ENCODE results near the gene CCM2.
A peak's percentile ranks its signal among the peaks of the same experiment; 100 is the strongest.
"Not testable (repeated sequence)": the region's sequence is repeated elsewhere in the genome, so short reads cannot be mapped to it uniquely, and the experiment has no call there.

Gene CCM2

DNA sequence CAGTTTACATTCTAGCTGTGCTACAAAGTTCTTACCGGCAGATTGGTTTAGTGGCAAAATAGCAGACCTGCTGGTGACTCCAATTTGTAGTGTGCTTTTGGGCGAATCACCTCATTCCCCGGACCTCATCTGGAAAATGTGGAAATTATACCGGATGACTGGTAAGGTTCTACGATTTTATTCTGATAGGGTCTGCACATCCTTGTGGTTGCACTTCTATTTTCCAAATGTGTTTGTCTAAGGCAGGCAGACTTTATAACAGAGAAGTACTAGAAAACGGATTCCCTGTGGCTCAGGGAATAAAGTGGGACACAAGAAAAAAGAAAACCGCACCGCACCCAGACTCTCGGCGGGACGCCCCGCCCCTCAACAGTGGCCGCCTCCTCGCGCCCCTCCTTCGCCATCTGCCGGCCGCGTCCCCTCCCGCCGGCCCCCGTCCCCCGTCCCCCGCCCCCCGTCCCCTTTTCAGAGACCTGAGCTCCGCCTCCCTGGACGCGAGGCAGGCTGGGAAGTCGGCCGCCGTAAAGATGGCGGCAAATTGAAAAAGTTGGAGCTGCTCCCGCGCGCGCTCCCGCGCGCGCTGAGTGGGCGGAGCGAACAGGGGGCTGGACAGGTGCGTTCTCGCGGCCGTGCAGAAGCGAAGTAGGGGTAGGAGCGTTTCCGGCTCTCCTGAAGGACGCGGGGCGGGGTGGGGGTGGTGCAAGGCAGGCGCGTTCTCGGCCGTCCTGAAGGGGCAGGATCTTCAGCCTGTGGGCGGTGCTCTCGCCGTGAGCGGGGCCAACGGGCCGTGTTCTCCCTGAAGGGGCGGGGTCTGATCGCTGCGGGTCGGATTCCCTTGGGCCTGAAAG, 532 bp upstream of the CCM2 start:
- H3K27me3 Mint-ChIP-seq = no peaks in the 10 kb centered on the region
- H3K9me3 Mint-ChIP-seq (ENCODE audit: low read depth) = no peaks in the 10 kb centered on the region
- H3K4me3 Mint-ChIP-seq = peak overlapping the region; percentile 92
- H3K4me1 Mint-ChIP-seq (ENCODE audit: low read depth) = peaks cover 52% of the 10 kb centered on the region
- H3K36me3 Mint-ChIP-seq = peaks cover 3% of the 10 kb centered on the region
- H3K27ac Mint-ChIP-seq = peak overlapping the region; percentile 96

- H3K9me3 Mint-ChIP-seq (ENCODE audit: low read depth) = no peaks in the 10 kb centered on the region
- H3K4me3 Mint-ChIP-seq = peak overlapping the region; percentile 96
- peaks cover 9% of the 10 kb centered on the region for H3K36me3 Mint-ChIP-seq
- peak overlapping the region; percentile 98 for H3K27ac Mint-ChIP-seq
- H3K4me1 Mint-ChIP-seq (ENCODE audit: low read depth) = peaks cover 48% of the 10 kb centered on the region
- no peaks in the 10 kb centered on the region for H3K27me3 Mint-ChIP-seq
These were observed 1.2 kb downstream of the CCM2 start for GRCh38 chr7:45001138-45001694.

DNA sequence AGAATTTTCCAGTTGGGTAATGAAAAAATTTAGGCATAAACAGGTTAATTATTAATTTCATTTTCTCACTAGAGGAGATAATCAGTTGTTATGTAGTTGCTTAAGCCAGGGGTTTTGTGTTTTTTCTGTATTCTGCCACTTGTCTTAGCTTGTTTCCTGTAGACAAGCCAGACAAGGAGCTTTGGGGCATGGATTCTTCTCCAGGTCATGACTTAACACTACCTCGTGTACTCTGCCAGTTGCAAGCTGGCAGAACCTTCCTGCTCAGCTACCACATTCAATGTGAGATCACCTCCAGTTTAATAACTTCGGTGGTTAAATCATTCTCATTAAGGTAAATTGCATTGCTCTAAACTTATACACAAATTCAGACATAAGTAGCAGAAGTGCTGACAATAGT, 1.8 kb downstream of the CCM2 start:
- peaks cover 9% of the 10 kb centered on the region for H3K36me3 Mint-ChIP-seq
- peak overlapping the region; percentile 98 for H3K27ac Mint-ChIP-seq
- peaks cover 45% of the 10 kb centered on the region for H3K4me1 Mint-ChIP-seq (ENCODE audit: low read depth)
- no peaks in the 10 kb centered on the region for H3K27me3 Mint-ChIP-seq
- peak overlapping the region; percentile 96 for H3K4me3 Mint-ChIP-seq
- H3K9me3 Mint-ChIP-seq (ENCODE audit: low read depth) = no peaks in the 10 kb centered on the region

- no peak overlapping the region for H3K4me3 Mint-ChIP-seq
- no peak overlapping the region for H3K27ac Mint-ChIP-seq
- H3K36me3 Mint-ChIP-seq = peaks cover 12% of the 10 kb centered on the region
- H3K4me1 Mint-ChIP-seq (ENCODE audit: low read depth) = peaks cover 54% of the 10 kb centered on the region
- H3K9me3 Mint-ChIP-seq (ENCODE audit: low read depth) = no peaks in the 10 kb centered on the region
- H3K27me3 Mint-ChIP-seq = no peaks in the 10 kb centered on the region
These were observed 3.8 kb downstream of the CCM2 start for GRCh38 chr7:45003789-45004188.

- H3K9me3 Mint-ChIP-seq (ENCODE audit: low read depth) = no peaks in the 10 kb centered on the region
- peaks cover 56% of the 10 kb centered on the region for H3K4me1 Mint-ChIP-seq (ENCODE audit: low read depth)
- peak overlapping the region; percentile 46 for H3K27ac Mint-ChIP-seq
- H3K4me3 Mint-ChIP-seq = no peak overlapping the region
- H3K36me3 Mint-ChIP-seq = peaks cover 9% of the 10 kb centered on the region
- no peaks in the 10 kb centered on the region for H3K27me3 Mint-ChIP-seq
These were observed 7.1 kb downstream of the CCM2 start for GRCh38 chr7:45007106-45007505.

- H3K27me3 Mint-ChIP-seq = no peaks in the 10 kb centered on the region
- H3K36me3 Mint-ChIP-seq = peaks cover 9% of the 10 kb centered on the region
- H3K9me3 Mint-ChIP-seq (ENCODE audit: low read depth) = no peaks in the 10 kb centered on the region
- H3K4me3 Mint-ChIP-seq = peak overlapping the region; percentile 35
- peak overlapping the region; percentile 34 for H3K27ac Mint-ChIP-seq
- peaks cover 52% of the 10 kb centered on the region for H3K4me1 Mint-ChIP-seq (ENCODE audit: low read depth)
These were observed 7.7 kb downstream of the CCM2 start for GRCh38 chr7:45007571-45008328.

GRCh38 chr7:45013465-45013967, 13.5 kb downstream of the CCM2 start:
- Mint-ChIP-seq H3K27ac (peak overlapping the region; percentile 25), H3K4me3 (peak overlapping the region; percentile 8), H3K4me1 (ENCODE audit: low read depth) (peaks cover 38% of the 10 kb centered on the region), H3K9me3 (ENCODE audit: low read depth) (no peaks in the 10 kb centered on the region), H3K27me3 (no peaks in the 10 kb centered on the region), H3K36me3 (peaks cover 5% of the 10 kb centered on the region)

DNA sequence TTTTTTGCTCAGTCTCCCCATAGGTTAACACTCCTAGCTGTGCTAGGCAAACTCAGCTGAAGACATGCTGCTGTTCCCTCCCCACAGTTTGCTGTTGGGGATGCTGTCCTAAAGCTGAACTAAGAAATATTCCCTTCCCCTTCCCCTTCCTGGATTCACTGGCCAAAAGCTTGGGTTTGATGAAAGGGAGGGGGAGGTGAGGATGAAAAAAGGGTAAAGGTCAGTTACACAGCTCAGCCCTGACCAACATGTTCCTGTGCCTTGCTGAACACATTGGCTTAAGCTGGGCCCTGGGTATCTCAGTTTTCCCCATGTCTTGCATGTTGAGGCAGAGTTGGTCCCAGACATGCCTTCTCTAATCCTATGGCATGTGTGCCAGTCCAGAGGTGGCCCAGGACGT, 15.3 kb downstream of the CCM2 start:
- Mint-ChIP-seq H3K9me3 (ENCODE audit: low read depth) (no peaks in the 10 kb centered on the region), H3K27ac (no peak overlapping the region), H3K36me3 (peaks cover 5% of the 10 kb centered on the region), H3K4me1 (ENCODE audit: low read depth) (peaks cover 30% of the 10 kb centered on the region), H3K4me3 (no peak overlapping the region), H3K27me3 (no peaks in the 10 kb centered on the region)

DNA sequence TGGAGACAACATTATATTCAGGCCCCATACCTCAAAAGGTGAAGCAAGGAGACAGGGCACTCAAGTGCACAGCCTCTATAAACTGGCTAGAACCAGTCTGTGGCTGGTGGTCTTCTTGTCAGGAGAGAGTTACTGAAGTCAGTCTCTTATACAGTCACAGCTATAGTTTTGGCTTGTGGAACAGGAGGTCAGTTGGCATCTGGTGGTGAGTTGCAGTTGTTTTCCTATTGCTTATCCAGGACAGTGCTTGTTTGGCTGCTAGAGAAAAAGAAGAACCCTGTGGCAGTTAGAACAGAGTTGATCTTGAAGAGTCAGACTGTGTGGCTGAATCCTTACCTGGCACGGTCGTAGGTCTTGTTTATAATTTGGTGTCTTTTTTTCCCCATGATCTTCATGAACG, 17.3 kb downstream of the CCM2 start:
- Mint-ChIP-seq H3K4me1 (ENCODE audit: low read depth) (peaks cover 35% of the 10 kb centered on the region), H3K27me3 (no peaks in the 10 kb centered on the region), H3K9me3 (ENCODE audit: low read depth) (no peaks in the 10 kb centered on the region), H3K4me3 (no peak overlapping the region), H3K27ac (no peak overlapping the region), H3K36me3 (peaks cover 8% of the 10 kb centered on the region)

DNA sequence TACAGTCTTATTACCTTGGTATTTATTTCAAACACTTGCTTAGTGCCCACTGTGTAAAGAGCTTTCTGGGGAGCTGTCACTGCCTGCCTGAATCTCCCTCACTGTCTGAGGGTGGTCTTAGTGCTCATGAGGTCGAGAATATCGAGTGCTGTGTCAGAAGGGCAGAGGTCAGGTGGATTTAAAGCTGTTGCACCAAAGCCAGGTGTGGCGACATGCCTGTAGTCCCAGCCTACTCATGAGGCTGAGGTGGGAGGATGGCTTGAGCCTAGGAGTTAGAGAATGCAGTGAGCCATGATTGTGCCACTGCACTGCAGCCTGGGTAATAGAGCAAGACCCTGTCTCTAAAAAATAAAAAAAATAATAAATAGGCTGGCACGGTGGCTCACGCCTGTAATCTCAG, 20.9 kb downstream of the CCM2 start:
- Mint-ChIP-seq H3K36me3 (peaks cover 11% of the 10 kb centered on the region), H3K9me3 (ENCODE audit: low read depth) (no peaks in the 10 kb centered on the region), H3K27me3 (no peaks in the 10 kb centered on the region), H3K4me1 (ENCODE audit: low read depth) (peaks cover 42% of the 10 kb centered on the region), H3K4me3 (no peak overlapping the region), H3K27ac (no peak overlapping the region)

DNA sequence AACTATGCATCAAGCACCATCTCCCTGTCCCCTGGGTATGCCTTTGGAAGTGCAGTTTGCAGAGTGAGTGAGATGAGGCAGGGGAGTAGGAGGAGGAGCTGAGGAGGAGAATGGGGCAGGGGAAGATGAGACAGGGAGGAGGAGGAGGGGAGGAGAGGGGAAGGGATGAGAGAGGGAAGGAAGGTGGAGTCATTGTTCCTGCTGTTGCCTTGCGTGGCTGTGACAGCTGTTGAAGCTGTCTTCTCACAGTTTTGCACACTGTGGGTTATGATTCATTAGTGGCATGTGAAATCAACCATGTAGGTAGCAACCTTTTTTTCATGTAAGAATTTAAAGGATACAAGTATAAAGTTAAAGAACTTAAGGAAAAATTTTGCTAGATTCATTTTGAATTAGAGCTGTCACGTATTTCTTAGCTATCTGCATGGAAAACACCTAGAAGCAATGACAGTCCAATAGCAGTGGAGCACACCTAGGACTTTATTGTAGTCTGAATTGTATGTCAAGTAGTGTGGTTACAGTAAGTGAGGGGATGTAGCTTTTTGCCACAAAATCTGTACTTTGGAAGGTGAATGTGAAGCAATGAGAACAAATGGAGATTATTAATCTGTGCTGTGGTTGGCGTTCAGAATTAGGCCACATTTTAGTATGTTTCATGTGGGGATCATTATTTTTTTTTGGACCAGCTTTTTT, 21.7 kb downstream of the CCM2 start:
- peaks cover 47% of the 10 kb centered on the region for H3K4me1 Mint-ChIP-seq (ENCODE audit: low read depth)
- peak overlapping the region; percentile 57 for H3K4me3 Mint-ChIP-seq

DNA sequence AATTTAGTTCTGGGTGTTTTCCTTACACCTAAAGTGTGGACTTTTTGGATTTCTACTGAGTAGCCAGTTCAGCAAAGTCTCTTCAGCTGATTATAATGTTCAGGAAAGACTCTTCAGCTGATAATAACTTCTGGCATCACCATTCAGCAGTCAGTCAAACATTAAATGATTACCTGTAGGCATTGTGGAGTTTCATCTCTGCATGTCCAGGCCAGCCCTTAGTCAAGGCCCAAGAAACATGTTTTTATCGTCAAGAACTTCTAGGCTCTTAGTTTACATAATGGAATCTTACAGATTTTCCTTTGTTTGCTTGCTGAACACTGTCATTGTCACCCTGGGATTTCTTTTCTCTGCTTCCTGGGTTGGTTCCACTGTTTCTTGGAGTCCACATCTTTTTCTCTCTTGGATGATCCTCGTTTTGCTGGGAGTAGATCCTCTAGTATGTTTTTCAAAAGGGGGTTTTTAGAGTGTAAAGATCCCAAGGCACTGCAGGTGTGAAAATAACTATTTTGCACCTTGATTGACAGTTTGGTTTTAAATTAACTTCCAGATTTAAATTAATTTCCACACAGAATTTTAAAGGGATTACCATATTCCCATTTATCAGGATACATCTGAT, 24.2 kb downstream of the CCM2 start:
- peaks cover 9% of the 10 kb centered on the region for H3K36me3 Mint-ChIP-seq
- H3K9me3 Mint-ChIP-seq (ENCODE audit: low read depth) = no peaks in the 10 kb centered on the region
- H3K27me3 Mint-ChIP-seq = no peaks in the 10 kb centered on the region
- H3K4me1 Mint-ChIP-seq (ENCODE audit: low read depth) = peaks cover 69% of the 10 kb centered on the region
- H3K27ac Mint-ChIP-seq = peak overlapping the region; percentile 28
- H3K4me3 Mint-ChIP-seq = no peak overlapping the region

More for the DNA sequence above, 21.7 kb downstream of the CCM2 start:
- Mint-ChIP-seq H3K9me3 (ENCODE audit: low read depth) (no peaks in the 10 kb centered on the region), H3K36me3 (peaks cover 9% of the 10 kb centered on the region), H3K27ac (peak overlapping the region; percentile 94), H3K27me3 (no peaks in the 10 kb centered on the region)

- H3K4me1 Mint-ChIP-seq (ENCODE audit: low read depth) = peaks cover 77% of the 10 kb centered on the region
- not testable (repeated sequence) for H3K27me3 Mint-ChIP-seq
- peak overlapping the region; percentile 44 for H3K4me3 Mint-ChIP-seq
These were observed 25.5 kb downstream of the CCM2 start for GRCh38 chr7:45025473-45025872.

GRCh38 chr7:45026013-45026412, 26.0 kb downstream of the CCM2 start:
- peak overlapping the region; percentile 7 for H3K27ac Mint-ChIP-seq
- H3K9me3 Mint-ChIP-seq (ENCODE audit: low read depth) = no peaks in the 10 kb centered on the region
- H3K4me1 Mint-ChIP-seq (ENCODE audit: low read depth) = peaks cover 74% of the 10 kb centered on the region
- H3K27me3 Mint-ChIP-seq = no peaks in the 10 kb centered on the region
- H3K36me3 Mint-ChIP-seq = peaks cover 9% of the 10 kb centered on the region
- peak overlapping the region; percentile 44 for H3K4me3 Mint-ChIP-seq

More at GRCh38 chr7:45025473-45025872, 25.5 kb downstream of the CCM2 start:
- H3K27ac Mint-ChIP-seq = peak overlapping the region; percentile 38
- not testable (repeated sequence) for H3K36me3 Mint-ChIP-seq; H3K9me3 Mint-ChIP-seq (ENCODE audit: low read depth)
